ENCODE results near the gene SFTA2. TPM values are rescaled to one million over a fixed set of nuclear protein-coding genes. Genes with fewer than 3 reads are reported as not detected.

SFTA2 gene
- polyA plus RNA-seq, 1 of the 3 experiments (the other 2 are of a cell fraction) = not detected

DNA sequence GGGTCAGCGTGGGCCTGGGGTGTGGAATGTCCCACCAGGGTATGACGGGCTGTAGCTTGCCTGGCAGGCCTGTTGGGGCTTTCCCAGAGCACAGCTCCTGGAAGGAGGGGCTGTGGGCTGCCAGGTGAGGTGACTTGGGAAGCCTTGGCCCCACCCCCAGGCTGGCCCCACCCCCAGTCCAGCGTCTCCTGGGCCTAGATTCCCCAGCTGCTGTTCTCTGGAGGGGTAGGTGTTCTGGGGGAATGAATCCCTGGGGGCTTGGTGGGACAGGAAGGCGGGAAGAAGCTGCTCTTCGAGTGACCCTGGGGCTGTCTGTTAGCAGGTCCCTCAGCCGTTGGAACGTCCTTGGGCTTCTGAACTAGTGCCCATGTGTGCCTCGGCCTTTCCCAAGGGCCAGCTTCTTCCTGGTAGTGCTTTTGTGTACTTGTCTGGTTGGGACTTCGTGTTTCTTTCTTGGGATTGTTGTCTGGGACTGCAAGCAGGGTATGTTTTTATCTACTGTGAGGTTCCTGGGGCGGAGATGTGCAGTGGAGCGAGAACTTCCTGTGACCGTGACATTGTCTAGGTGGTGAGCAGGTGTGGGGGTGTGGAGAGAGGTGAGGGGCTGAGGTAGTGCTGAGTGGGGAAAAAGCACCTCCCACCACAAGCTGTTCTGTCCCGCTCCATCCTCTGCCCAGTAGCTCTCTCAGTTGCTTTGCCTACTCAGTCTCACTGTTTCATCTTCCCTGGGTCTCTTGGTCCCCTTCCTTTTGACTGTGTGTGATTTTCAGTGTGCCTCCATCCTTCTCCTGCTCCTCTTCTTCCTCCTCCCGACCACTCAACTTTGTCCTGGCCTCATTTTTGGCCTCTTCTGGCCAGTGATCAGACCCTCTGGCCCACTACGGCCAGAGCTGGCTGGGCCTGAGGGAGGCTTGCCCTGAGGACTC lies 48.9 kb downstream of the SFTA2 start (continued):
- TF ChIP-seq RCOR1 (IDR thresholded peaks at IDR 0.05; ENCODE audit: low read length) = no peak
- no peak for TF ChIP-seq CHD2 (IDR thresholded peaks at IDR 0.05; ENCODE audit: low read length, partially characterized antibody)

DNA sequence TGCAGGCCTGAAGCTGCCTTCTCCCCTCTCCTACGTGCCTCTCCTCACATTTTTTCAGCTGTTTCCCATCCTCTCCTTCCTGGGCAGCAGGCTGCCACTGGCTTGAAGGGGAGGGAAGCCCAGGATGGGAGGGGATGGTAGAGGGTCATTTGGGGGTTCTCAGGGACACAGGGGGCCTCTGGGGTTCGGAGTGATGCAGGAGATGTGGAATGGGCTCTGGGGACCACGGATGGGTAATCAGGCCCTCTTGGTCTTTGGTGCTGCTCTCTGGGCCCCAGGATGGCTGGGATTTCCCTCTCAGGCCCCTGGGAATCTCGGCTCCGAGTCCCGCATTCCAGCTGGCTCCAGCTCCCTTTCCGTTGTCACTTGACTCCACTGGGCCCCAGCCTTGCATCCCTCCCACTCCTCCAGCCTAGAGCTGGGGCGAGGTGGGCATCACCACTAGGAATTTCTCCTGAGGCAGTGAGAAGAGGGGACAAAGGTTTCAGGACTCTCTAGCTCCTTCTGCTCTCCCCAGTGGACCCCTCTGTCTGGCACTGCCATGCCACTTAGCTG lies 49.7 kb downstream of the SFTA2 start:
- H3K4me1 ChIP-seq (ENCODE audit: control insufficient read depth in 1 of 2, insufficient read depth in 2 of 2, low read depth in 1 of 2, low read length in 1 of 2) = peaks cover 12 to 34% of the 10 kb centered on the region in 2 experiments; a peak in 3 of 4 replicates
- no peak overlapping the region for H3K9ac ChIP-seq
- H3F3A ChIP-seq (replicated peaks; ENCODE audit: insufficient read depth) = peaks cover 6% of the 10 kb centered on the region
- no peak overlapping the region for H3K4me2 ChIP-seq
- H3K4me3 ChIP-seq (ENCODE audit: low read depth in 2 of 2, low read length in 1 of 2) = no peak overlapping the region
- no peak overlapping the region for H2AFZ ChIP-seq (ENCODE audit: low read depth)
- H3K79me2 ChIP-seq (ENCODE audit: insufficient read depth) = peaks cover 27% of the 10 kb centered on the region
- H3K27ac ChIP-seq (ENCODE audit: low read depth in 2 of 2, low read length in 1 of 2) = no peak overlapping the region
- POLR2A ChIA-PET = interaction anchor here (1.0 to 2.0 kb wide), 2 partner anchors 32 to 100 kb away, joined by 3 to 7 read pairs; partner anchors contain the start of gene VARS2
- H3K27me3 ChIP-seq (ENCODE audit: insufficient read depth) = no peaks in the 10 kb centered on the region
- H4K20me1 ChIP-seq (ENCODE audit: insufficient read depth) = no peaks in the 10 kb centered on the region
- 77% methylated on average over 8 of the region's 8 CpGs for WGBS (ENCODE audit: low lambda C conversion rate)
- H3K9me2 ChIP-seq = no peaks in the 10 kb centered on the region
- CTCF ChIA-PET = interaction anchor here (1.0 to 7.6 kb wide), 9 partner anchors 11 to 350 kb away, joined by 3 to 103 read pairs (median 5); partner anchors contain the start of gene VARS2
- DNase-seq = peak; percentile 15
- no peak for TF ChIP-seq NFIC (IDR thresholded peaks at IDR 0.05; ENCODE audit: borderline replicate concordance)
- no peak for TF ChIP-seq ELF1 (IDR thresholded peaks at IDR 0.05)
- no peaks in the 10 kb centered on the region for H3K36me3 ChIP-seq (replicated peaks in 1 of 2; ENCODE audit: control insufficient read depth in 1 of 2, insufficient read depth in 2 of 2, low read length in 1 of 2)
- no peaks in the 10 kb centered on the region for H3K9me3 ChIP-seq

DNA sequence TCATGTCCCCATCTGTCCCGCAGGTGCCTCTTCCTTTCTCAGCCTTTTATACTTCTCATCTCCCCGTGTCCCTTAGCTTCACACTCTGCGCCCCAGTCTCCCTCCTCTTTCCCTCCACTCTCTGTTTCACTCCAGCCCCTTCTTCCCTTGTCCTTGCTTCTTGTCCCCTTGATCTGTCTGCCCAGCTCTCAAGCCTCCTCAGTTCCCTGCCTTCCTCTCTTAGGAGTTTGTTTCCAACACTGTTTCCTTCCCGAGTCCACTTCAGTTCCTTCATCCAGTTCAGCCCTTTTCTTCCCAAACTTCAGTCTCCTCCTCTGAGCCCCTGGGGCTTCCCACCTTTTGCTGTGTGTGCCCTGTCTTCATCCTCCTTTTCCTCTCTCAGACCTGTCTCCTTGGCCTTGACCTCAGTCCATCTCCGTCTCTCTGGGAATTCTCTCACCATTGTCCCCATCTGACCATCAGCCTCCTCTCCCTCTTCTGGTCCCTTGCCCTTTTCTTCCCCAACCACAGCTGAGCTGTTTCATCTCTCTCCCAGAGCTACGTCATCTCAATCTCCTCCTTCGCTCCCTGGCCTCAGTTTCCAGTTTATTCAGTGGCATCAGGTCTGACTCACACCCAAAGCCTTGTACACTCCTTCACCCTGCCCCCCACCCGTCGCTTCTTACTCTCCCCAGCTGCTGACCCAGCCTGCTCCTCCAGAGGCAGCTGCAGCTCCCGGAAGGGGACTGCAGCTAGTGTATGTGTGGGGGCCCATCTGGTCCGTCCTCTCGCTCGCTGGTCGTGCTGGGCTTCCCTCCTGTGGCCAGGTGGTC lies 50.4 kb downstream of the SFTA2 start:
- DNase-seq = peak; percentile 13
- Histone ChIP-seq H3K79me2 (ENCODE audit: insufficient read depth) (peaks cover 20% of the 10 kb centered on the region), H4K20me1 (ENCODE audit: insufficient read depth) (no peaks in the 10 kb centered on the region), H3K27me3 (ENCODE audit: insufficient read depth) (no peaks in the 10 kb centered on the region), H3K4me2 (no peak overlapping the region), H3K27ac (ENCODE audit: low read depth in 2 of 2, low read length in 1 of 2) (no peak overlapping the region), H3K36me3 (replicated peaks in 1 of 2; ENCODE audit: control insufficient read depth in 1 of 2, insufficient read depth in 2 of 2, low read length in 1 of 2) (no peaks in the 10 kb centered on the region), H2AFZ (ENCODE audit: low read depth) (no peak overlapping the region), H3K9ac (no peak overlapping the region), H3K9me2 (no peaks in the 10 kb centered on the region), H3K4me3 (ENCODE audit: low read depth in 2 of 2, low read length in 1 of 2) (no peak overlapping the region), H3K9me3 (no peaks in the 10 kb centered on the region), H3F3A (replicated peaks; ENCODE audit: insufficient read depth) (peaks cover under 1% of the 10 kb centered on the region), H3K4me1 (ENCODE audit: control insufficient read depth in 1 of 2, insufficient read depth in 2 of 2, low read depth in 1 of 2, low read length in 1 of 2) (peaks cover 12 to 30% of the 10 kb centered on the region in 2 experiments; a peak in 3 of 4 replicates)
- ChIA-PET POLR2A (interaction anchor here (0.5 to 1.0 kb wide), 2 partner anchors 100 to 161 kb away, joined by 3 read pairs; no protein-coding TSS in a partner anchor), CTCF (interaction anchor here (1.3 to 7.6 kb wide), 8 partner anchors 33 to 350 kb away, joined by 3 to 103 read pairs (median 9); partner anchors contain the start of gene VARS2)
- WGBS (ENCODE audit: low lambda C conversion rate) = 88% methylated on average over 14 of the region's 14 CpGs
- TF ChIP-seq FOXJ3 (CRISPR knock-in tag; IDR thresholded peaks at IDR 0.05) = no peak
- no peak for TF ChIP-seq ELF1 (IDR thresholded peaks at IDR 0.05)
- no peak for TF ChIP-seq TEAD4 (IDR thresholded peaks at IDR 0.05; ENCODE audit: borderline replicate concordance, insufficient read depth)
- TF ChIP-seq FOXM1 (IDR thresholded peaks at IDR 0.05; ENCODE audit: low read depth) = no peak
- TF ChIP-seq, protein P1, sequence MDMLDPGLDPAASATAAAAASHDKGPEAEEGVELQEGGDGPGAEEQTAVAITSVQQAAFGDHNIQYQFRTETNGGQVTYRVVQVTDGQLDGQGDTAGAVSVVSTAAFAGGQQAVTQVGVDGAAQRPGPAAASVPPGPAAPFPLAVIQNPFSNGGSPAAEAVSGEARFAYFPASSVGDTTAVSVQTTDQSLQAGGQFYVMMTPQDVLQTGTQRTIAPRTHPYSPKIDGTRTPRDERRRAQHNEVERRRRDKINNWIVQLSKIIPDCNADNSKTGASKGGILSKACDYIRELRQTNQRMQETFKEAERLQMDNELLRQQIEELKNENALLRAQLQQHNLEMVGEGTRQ (IDR thresholded peaks at IDR 0.05; ENCODE audit: borderline replicate concordance, low read depth, low read length) = no peak
- TF ChIP-seq GATA2 (CRISPR knock-in tag; IDR thresholded peaks at IDR 0.05) = no peak
- no peak for TF ChIP-seq POLR2AphosphoS5 (IDR thresholded peaks at IDR 0.05; ENCODE audit: low read depth, low read length)
- no peak for TF ChIP-seq TCF12 (IDR thresholded peaks at IDR 0.05)
- no peak for TF ChIP-seq RXRA (IDR thresholded peaks at IDR 0.05; ENCODE audit: borderline replicate concordance, low read depth)
- TF ChIP-seq, protein P2, sequence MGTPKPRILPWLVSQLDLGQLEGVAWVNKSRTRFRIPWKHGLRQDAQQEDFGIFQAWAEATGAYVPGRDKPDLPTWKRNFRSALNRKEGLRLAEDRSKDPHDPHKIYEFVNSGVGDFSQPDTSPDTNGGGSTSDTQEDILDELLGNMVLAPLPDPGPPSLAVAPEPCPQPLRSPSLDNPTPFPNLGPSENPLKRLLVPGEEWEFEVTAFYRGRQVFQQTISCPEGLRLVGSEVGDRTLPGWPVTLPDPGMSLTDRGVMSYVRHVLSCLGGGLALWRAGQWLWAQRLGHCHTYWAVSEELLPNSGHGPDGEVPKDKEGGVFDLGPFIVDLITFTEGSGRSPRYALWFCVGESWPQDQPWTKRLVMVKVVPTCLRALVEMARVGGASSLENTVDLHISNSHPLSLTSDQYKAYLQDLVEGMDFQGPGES (IDR thresholded peaks at IDR 0.05; ENCODE audit: low read depth, low read length) = no peak
- TF ChIP-seq, protein P3, sequence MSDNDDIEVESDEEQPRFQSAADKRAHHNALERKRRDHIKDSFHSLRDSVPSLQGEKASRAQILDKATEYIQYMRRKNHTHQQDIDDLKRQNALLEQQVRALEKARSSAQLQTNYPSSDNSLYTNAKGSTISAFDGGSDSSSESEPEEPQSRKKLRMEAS (IDR thresholded peaks at IDR 0.05; ENCODE audit: low read depth) = no peak
- no peak for TF ChIP-seq RAD21 (IDR thresholded peaks at IDR 0.05; ENCODE audit: low read length)
- TF ChIP-seq RFX5 (IDR thresholded peaks at IDR 0.05; ENCODE audit: low read length) = no peak
- TF ChIP-seq RCOR1 (IDR thresholded peaks at IDR 0.05; ENCODE audit: low read length) = no peak
- TF ChIP-seq, protein P4, sequence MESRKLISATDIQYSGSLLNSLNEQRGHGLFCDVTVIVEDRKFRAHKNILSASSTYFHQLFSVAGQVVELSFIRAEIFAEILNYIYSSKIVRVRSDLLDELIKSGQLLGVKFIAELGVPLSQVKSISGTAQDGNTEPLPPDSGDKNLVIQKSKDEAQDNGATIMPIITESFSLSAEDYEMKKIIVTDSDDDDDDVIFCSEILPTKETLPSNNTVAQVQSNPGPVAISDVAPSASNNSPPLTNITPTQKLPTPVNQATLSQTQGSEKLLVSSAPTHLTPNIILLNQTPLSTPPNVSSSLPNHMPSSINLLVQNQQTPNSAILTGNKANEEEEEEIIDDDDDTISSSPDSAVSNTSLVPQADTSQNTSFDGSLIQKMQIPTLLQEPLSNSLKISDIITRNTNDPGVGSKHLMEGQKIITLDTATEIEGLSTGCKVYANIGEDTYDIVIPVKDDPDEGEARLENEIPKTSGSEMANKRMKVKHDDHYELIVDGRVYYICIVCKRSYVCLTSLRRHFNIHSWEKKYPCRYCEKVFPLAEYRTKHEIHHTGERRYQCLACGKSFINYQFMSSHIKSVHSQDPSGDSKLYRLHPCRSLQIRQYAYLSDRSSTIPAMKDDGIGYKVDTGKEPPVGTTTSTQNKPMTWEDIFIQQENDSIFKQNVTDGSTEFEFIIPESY (IDR thresholded peaks at IDR 0.05; ENCODE audit: borderline replicate concordance, low read depth) = no peak
